ENCODE data around the gene STRN. TPM values are rescaled to one million over a fixed set of nuclear protein-coding genes. Genes with fewer than 3 reads are reported as not detected.
A peak's percentile ranks its signal among the peaks of the same experiment; 100 is the strongest.

Gene STRN
- total RNA-seq, 2 experiments from 2014 or later, result 16.1 to 32.6 TPM

DNA sequence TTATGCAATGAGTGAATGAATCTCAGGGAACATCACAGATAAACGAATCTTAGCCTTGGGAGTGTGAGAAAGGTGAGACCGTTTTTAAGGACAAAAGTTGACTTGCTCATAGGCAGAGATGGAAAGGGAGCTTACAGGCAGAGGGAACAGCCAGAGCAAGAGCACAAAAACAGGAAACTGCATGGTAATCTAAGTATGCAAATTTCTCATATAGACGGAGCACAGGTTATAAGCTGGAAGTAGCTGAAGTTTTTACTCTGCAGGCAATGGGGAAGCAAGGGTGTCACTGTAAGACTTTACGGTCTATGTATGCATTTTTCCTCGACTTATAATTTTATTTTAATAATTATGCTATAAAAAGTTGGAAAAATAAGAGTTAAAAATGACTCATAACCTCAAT, 44.8 kb upstream of the STRN start:
- Histone ChIP-seq H3K36me3 (ENCODE audit: insufficient read depth, low read length) (peaks cover 54% of the 10 kb centered on the region), H3K4me3 (ENCODE audit: low read depth, low read length, poor library complexity, severe bottlenecking) (peak overlapping the region; percentile 32), H2AFZ (ENCODE audit: low read length) (peak overlapping the region; percentile 2; the same call in 1 of the 2 replicates), H4K20me1 (ENCODE audit: insufficient read depth, low read length) (no peaks in the 10 kb centered on the region), H3K79me2 (ENCODE audit: insufficient read depth, low read depth, low read length) (no peaks in the 10 kb centered on the region), H3K4me2 (ENCODE audit: low read length) (peak overlapping the region; percentile 59), H3K4me1 (ENCODE audit: insufficient read depth, low read length, poor library complexity, severe bottlenecking) (peaks cover 35% of the 10 kb centered on the region), H3K9me2 (ENCODE audit: insufficient read depth, low read length) (no peaks in the 10 kb centered on the region), H3K27ac (ENCODE audit: low read depth, low read length, poor library complexity, severe bottlenecking) (peak overlapping the region; percentile 33), H3K9me3 (ENCODE audit: low read length) (no peaks in the 10 kb centered on the region)
- intact Hi-C loops (cut with micrococcal nuclease; ENCODE audit: unreplicated experiment), result loop anchor here (5.0 kb wide), 1 partner anchor 916 kb away; the partner anchor contains the start of gene RMDN2
- peak; percentile 66 for DNase-seq (ENCODE audit: low spot score)
- BruUV-seq (replicated peaks), result no TSS peak
- TF ChIP-seq EZH2phosphoT487 (IDR thresholded peaks at IDR 0.05; ENCODE audit: borderline replicate concordance, low read depth, low read length), result no peak
- TF ChIP-seq, protein P1, sequence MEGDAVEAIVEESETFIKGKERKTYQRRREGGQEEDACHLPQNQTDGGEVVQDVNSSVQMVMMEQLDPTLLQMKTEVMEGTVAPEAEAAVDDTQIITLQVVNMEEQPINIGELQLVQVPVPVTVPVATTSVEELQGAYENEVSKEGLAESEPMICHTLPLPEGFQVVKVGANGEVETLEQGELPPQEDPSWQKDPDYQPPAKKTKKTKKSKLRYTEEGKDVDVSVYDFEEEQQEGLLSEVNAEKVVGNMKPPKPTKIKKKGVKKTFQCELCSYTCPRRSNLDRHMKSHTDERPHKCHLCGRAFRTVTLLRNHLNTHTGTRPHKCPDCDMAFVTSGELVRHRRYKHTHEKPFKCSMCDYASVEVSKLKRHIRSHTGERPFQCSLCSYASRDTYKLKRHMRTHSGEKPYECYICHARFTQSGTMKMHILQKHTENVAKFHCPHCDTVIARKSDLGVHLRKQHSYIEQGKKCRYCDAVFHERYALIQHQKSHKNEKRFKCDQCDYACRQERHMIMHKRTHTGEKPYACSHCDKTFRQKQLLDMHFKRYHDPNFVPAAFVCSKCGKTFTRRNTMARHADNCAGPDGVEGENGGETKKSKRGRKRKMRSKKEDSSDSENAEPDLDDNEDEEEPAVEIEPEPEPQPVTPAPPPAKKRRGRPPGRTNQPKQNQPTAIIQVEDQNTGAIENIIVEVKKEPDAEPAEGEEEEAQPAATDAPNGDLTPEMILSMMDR (conservative IDR thresholded peaks at IDR 0.05; ENCODE audit: low read length), result no peak
- ChIA-PET CTCF (ENCODE audit: unreplicated experiment) (no interaction called here), POLR2A (interaction anchor here (1.0 to 1.1 kb wide), 2 partner anchors 10 to 81 kb away, joined by 3 to 5 read pairs; no protein-coding TSS in a partner anchor)

DNA sequence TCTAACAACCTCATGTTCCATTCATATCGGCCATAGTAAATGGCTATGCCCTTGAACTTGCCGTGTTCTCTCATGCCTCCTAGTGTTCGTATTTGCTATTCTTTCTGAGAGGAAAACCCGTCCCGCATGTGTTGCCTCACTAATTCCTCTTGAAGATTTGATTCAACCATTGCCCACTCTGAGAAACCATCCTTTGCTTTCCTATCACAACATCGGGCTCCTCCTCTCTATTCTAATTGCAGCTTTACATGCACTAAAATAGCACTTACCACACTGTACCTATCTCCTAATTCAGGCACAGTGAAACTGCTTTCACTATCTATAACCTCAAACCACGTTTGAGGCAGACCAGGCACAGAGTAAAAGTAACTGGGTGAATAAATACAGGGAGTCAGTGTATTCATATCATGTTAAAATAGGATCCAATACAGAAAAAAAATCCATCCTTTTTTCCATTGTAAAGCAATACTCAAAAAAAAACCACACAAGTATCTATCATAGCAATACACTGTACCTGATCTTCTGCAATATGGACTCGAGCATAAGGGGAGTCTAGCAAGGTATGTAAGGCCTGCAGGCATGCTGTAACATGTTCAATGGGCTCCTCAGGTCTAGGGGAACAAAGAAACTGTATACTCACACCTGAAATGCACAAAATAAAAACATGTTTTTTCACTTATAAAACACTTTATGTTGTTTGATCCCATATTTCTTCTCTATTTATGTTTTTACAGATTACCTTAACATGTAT, 39.0 kb upstream of the STRN start:
- no peaks in the 10 kb centered on the region for H3K9me2 ChIP-seq (ENCODE audit: insufficient read depth, low read length)
- H3K4me2 ChIP-seq (ENCODE audit: low read length), result peak overlapping the region; percentile 30; the same call in 1 of the 2 replicates
- H4K20me1 ChIP-seq (ENCODE audit: insufficient read depth, low read length), result no peaks in the 10 kb centered on the region
- ChIA-PET POLR2A (no interaction called here), CTCF (ENCODE audit: unreplicated experiment) (no interaction called here)
- peaks cover 7% of the 10 kb centered on the region for H3K4me1 ChIP-seq (ENCODE audit: insufficient read depth, low read length, poor library complexity, severe bottlenecking)
- TF ChIP-seq, protein P1 (conservative IDR thresholded peaks at IDR 0.05; ENCODE audit: low read length), result peak; percentile 83
- no peak for TF ChIP-seq EZH2phosphoT487 (IDR thresholded peaks at IDR 0.05; ENCODE audit: borderline replicate concordance, low read depth, low read length)
- intact Hi-C loops (cut with micrococcal nuclease; ENCODE audit: unreplicated experiment), result no loop called here
- H3K9me3 ChIP-seq (ENCODE audit: low read length), result no peaks in the 10 kb centered on the region
- peaks cover 73% of the 10 kb centered on the region for H3K36me3 ChIP-seq (ENCODE audit: insufficient read depth, low read length)
- H3K27ac ChIP-seq (ENCODE audit: low read depth, low read length, poor library complexity, severe bottlenecking), result no peak overlapping the region
- peak; percentile 50 for DNase-seq (ENCODE audit: low spot score)
- H3K4me3 ChIP-seq (ENCODE audit: low read depth, low read length, poor library complexity, severe bottlenecking), result no peak overlapping the region
- H2AFZ ChIP-seq (ENCODE audit: low read length), result peak overlapping the region; percentile 41; the same call in 1 of the 2 replicates
- no TSS peak for BruUV-seq (replicated peaks)
- no peaks in the 10 kb centered on the region for H3K79me2 ChIP-seq (ENCODE audit: insufficient read depth, low read depth, low read length)
